Nephron (organoid): ENCODE results near the gene CSTF3.
"Not testable (repeated sequence)": the region's sequence is repeated elsewhere in the genome, so short reads cannot be mapped to it uniquely, and the experiment has no call there.

Source experiments
- H3K27ac Mint-ChIP-seq, 3 experiments: 2 replicates each; pipeline ENCODE4 v1.8.0; 2020; ENCODE audit warnings: mixed read lengths in 3 of 3, mild to moderate bottlenecking in 2 of 3, moderate library complexity in 1 of 3
- H3K27me3 Mint-ChIP-seq: 2 replicates; pipeline ENCODE4 v1.8.0; 2021; ENCODE audit warnings: low read depth, mild to moderate bottlenecking, moderate library complexity, mixed read lengths
- H3K36me3 Mint-ChIP-seq: 2 replicates; pipeline ENCODE4 v1.8.0; 2020; ENCODE audit warnings: low read depth, mixed read lengths
- H3K4me1 Mint-ChIP-seq: 2 replicates; pipeline ENCODE4 v1.8.0; 2020; ENCODE audit warnings: mixed read lengths
- H3K4me3 Mint-ChIP-seq, 3 experiments: 2 replicates each; pipeline ENCODE4 v1.8.0; 2020; ENCODE audit warnings: mild to moderate bottlenecking in 3 of 3, mixed read lengths in 3 of 3, moderate library complexity in 2 of 3
- H3K9me3 Mint-ChIP-seq: 2 replicates; pipeline ENCODE4 v1.8.0; 2020; ENCODE audit warnings: mixed read lengths
- TF ChIP-seq, protein P1 (sequence below), 3 experiments: fragments of 200-600 bp; sonication (generic); IDR thresholded peaks; one replicate each; pipeline ENCODE4 v1.5.0; 2021; ENCODE audit warnings: antibody characterized with exemption in 3 of 3; ENCODE audit not compliant: unreplicated experiment in 3 of 3

The CSTF3 gene

GRCh38 chr11:33179348-33179803 lies 18.1 kb upstream of the CSTF3 start:
- no peaks in the 10 kb centered on the region for H3K9me3 Mint-ChIP-seq
- no peaks in the 10 kb centered on the region for H3K27me3 Mint-ChIP-seq
- no peak overlapping the region for H3K27ac Mint-ChIP-seq
- H3K4me1 Mint-ChIP-seq = peaks cover 22% of the 10 kb centered on the region
- H3K36me3 Mint-ChIP-seq = no peaks in the 10 kb centered on the region
- H3K4me3 Mint-ChIP-seq = no peak overlapping the region
- TF ChIP-seq, protein P1, sequence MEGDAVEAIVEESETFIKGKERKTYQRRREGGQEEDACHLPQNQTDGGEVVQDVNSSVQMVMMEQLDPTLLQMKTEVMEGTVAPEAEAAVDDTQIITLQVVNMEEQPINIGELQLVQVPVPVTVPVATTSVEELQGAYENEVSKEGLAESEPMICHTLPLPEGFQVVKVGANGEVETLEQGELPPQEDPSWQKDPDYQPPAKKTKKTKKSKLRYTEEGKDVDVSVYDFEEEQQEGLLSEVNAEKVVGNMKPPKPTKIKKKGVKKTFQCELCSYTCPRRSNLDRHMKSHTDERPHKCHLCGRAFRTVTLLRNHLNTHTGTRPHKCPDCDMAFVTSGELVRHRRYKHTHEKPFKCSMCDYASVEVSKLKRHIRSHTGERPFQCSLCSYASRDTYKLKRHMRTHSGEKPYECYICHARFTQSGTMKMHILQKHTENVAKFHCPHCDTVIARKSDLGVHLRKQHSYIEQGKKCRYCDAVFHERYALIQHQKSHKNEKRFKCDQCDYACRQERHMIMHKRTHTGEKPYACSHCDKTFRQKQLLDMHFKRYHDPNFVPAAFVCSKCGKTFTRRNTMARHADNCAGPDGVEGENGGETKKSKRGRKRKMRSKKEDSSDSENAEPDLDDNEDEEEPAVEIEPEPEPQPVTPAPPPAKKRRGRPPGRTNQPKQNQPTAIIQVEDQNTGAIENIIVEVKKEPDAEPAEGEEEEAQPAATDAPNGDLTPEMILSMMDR (IDR thresholded peaks at IDR 0.05; ENCODE audit: unreplicated experiment in 3 of 3) = no peak

DNA sequence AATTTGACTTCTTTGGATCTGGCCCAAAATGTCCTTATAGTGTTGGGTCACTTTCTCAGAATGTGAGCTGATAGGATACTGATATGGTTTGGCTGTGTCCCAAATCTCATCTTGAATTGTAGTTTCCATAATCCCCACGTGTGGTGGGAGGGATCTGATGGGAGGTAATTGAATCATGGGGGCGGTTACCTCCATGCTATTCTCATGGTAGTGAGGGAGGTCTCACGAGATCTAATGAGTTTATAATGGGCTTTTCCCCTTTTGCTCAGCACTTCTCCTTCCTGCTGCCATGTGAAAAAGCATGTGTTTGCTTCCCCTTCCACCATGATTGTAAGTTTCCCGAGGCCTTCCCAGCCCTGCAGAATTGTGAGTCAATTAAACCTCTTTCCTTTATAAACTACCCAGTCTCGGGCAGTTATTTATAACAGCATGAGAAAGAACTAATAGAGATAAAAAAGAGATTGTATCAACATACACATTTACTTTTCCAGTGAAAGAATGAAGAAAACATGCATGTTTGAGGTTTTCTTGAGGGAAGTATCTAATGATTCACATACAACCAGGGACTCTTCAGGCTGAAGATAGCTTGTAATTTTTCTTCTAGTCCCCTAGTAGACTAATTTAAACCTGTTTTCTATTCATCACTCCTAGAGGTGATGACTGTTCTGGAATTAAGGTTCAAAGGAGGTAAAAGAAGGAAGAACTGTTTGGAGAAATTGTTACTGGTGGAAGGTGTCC lies 17.3 kb upstream of the CSTF3 start:
- Mint-ChIP-seq H3K27me3 (no peaks in the 10 kb centered on the region), H3K4me3 (no peak overlapping the region), H3K36me3 (no peaks in the 10 kb centered on the region), H3K4me1 (peaks cover 19% of the 10 kb centered on the region), H3K9me3 (no peaks in the 10 kb centered on the region), H3K27ac (no peak overlapping the region)
- TF ChIP-seq, protein P1 (IDR thresholded peaks at IDR 0.05; ENCODE audit: unreplicated experiment in 3 of 3) = no peak

DNA sequence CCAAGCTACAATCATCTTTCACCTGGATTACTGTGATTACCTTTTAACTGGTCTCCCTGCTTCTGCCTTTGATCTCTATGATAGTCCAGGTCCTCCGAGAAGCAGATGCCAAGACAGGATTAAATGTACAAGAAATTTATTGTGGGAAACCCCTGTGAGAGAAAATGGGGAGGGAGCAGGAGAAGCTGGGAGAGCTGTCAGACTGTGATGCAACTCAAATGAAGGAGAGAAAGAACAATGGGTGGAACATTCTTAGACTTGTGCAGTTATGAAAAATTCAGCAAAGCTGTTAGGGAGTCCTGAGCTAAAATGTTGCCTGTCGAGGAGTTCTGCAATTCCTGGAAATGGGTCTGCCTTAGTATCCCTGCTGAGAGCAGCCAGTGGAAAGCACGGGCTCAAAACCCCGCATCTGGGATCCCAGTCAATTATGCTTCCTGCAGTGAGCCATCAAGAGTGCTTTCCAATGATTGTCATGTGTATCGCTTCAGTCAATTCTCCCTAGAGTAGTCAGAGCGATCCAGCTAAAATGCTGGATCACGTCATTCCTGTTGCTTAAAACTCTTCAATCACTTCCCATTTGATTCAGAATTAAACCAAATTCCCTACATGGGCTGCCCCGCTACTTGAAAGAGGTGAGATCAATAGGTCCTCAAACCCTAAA lies 16.5 kb upstream of the CSTF3 start:
- H3K36me3 Mint-ChIP-seq = no peaks in the 10 kb centered on the region
- no peak overlapping the region for H3K4me3 Mint-ChIP-seq
- no peak overlapping the region for H3K27ac Mint-ChIP-seq
- TF ChIP-seq, protein P1 (IDR thresholded peaks at IDR 0.05; ENCODE audit: unreplicated experiment in 3 of 3) = no peak
- no peaks in the 10 kb centered on the region for H3K9me3 Mint-ChIP-seq
- no peaks in the 10 kb centered on the region for H3K27me3 Mint-ChIP-seq
- peaks cover 11% of the 10 kb centered on the region for H3K4me1 Mint-ChIP-seq

DNA sequence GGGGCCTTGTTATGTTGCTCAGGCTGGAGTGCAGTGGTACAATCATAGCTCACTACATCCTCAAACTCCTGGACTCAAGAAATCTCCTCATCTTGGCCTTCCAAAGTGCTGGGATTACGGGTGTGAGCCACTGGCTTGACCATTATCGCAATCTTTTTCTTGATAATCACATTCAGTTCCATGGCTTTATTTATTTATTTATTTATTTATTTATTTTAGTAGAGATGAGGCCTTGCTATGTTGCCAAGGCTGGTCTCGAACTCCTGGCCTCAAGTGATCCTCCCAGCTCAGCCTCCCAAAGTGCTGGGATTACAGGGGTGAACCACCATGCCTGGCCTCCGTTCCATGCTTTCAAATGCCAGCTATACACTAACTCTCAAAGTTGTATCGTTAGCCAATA lies 15.5 kb upstream of the CSTF3 start:
- not testable (repeated sequence) for H3K9me3 Mint-ChIP-seq

DNA sequence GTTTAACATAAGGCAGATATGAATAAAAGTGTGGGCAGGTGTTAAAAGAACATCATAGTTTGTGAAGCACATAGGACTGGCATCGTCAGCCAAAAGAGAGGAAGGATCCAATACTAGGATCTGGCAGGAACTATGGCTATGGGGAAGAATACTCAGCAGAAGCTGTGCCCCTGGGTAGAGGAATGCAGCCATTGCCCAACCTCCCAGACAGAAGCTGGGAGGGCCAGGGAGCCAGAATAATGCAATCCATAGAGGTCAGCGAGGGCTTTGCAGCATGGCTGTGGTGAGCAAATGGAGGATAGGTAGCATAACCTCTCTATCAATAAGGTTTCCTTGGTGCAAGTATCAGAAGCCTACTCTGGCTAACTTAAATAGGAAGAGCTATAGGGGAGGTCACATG lies 11.7 kb upstream of the CSTF3 start:
- H3K4me1 Mint-ChIP-seq = peaks cover 12% of the 10 kb centered on the region
- H3K9me3 Mint-ChIP-seq = no peaks in the 10 kb centered on the region
- H3K27me3 Mint-ChIP-seq = no peaks in the 10 kb centered on the region
- H3K36me3 Mint-ChIP-seq = no peaks in the 10 kb centered on the region
- H3K27ac Mint-ChIP-seq = no peak overlapping the region
- no peak overlapping the region for H3K4me3 Mint-ChIP-seq
- TF ChIP-seq, protein P1 (IDR thresholded peaks at IDR 0.05; ENCODE audit: unreplicated experiment in 3 of 3) = no peak

More for the DNA sequence above, 15.5 kb upstream of the CSTF3 start:
- H3K27ac Mint-ChIP-seq, H3K4me1 Mint-ChIP-seq, H3K27me3 Mint-ChIP-seq, H3K36me3 Mint-ChIP-seq, H3K4me3 Mint-ChIP-seq: not testable (repeated sequence)

GRCh38 chr11:33172345-33172744 lies 11.1 kb upstream of the CSTF3 start:
- Mint-ChIP-seq H3K9me3 (no peaks in the 10 kb centered on the region), H3K4me1 (peaks cover 15% of the 10 kb centered on the region), H3K4me3 (no peak overlapping the region), H3K36me3 (no peaks in the 10 kb centered on the region), H3K27ac (no peak overlapping the region), H3K27me3 (no peaks in the 10 kb centered on the region)
- TF ChIP-seq, protein P1 (IDR thresholded peaks at IDR 0.05; ENCODE audit: unreplicated experiment in 3 of 3) = no peak
